ENCODE results near the gene MBTPS1.

DNA sequence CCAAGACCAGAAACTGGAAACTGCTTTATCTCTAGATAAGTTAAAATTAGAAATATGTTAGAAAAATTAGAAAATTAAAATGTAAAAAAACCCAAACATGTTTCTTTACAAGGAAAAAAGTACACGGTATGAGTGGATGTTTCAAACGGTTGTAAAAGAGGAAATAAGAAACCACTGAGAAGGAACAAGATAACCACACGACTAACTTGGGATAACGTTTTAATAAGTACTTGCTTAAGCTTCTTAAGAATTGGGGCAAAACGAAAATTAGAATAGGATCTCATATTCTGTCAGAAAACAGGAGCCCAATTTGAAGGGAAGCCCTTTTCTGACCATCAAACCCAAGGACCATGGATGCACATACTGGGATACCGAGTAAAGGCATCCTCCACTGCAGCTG, 31.0 kb downstream of the MBTPS1 start:
- TF ChIP-seq, protein P1, sequence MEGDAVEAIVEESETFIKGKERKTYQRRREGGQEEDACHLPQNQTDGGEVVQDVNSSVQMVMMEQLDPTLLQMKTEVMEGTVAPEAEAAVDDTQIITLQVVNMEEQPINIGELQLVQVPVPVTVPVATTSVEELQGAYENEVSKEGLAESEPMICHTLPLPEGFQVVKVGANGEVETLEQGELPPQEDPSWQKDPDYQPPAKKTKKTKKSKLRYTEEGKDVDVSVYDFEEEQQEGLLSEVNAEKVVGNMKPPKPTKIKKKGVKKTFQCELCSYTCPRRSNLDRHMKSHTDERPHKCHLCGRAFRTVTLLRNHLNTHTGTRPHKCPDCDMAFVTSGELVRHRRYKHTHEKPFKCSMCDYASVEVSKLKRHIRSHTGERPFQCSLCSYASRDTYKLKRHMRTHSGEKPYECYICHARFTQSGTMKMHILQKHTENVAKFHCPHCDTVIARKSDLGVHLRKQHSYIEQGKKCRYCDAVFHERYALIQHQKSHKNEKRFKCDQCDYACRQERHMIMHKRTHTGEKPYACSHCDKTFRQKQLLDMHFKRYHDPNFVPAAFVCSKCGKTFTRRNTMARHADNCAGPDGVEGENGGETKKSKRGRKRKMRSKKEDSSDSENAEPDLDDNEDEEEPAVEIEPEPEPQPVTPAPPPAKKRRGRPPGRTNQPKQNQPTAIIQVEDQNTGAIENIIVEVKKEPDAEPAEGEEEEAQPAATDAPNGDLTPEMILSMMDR (IDR thresholded peaks at IDR 0.05) = no peak
- TF ChIP-seq, protein P2, sequence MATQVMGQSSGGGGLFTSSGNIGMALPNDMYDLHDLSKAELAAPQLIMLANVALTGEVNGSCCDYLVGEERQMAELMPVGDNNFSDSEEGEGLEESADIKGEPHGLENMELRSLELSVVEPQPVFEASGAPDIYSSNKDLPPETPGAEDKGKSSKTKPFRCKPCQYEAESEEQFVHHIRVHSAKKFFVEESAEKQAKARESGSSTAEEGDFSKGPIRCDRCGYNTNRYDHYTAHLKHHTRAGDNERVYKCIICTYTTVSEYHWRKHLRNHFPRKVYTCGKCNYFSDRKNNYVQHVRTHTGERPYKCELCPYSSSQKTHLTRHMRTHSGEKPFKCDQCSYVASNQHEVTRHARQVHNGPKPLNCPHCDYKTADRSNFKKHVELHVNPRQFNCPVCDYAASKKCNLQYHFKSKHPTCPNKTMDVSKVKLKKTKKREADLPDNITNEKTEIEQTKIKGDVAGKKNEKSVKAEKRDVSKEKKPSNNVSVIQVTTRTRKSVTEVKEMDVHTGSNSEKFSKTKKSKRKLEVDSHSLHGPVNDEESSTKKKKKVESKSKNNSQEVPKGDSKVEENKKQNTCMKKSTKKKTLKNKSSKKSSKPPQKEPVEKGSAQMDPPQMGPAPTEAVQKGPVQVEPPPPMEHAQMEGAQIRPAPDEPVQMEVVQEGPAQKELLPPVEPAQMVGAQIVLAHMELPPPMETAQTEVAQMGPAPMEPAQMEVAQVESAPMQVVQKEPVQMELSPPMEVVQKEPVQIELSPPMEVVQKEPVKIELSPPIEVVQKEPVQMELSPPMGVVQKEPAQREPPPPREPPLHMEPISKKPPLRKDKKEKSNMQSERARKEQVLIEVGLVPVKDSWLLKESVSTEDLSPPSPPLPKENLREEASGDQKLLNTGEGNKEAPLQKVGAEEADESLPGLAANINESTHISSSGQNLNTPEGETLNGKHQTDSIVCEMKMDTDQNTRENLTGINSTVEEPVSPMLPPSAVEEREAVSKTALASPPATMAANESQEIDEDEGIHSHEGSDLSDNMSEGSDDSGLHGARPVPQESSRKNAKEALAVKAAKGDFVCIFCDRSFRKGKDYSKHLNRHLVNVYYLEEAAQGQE (IDR thresholded peaks at IDR 0.05) = no peak
- TF ChIP-seq POLR2A (IDR thresholded peaks at IDR 0.05; ENCODE audit: low read length) = no peak
- TF ChIP-seq NR3C1 (IDR thresholded peaks at IDR 0.05) = no peak
- TF ChIP-seq, protein P3, sequence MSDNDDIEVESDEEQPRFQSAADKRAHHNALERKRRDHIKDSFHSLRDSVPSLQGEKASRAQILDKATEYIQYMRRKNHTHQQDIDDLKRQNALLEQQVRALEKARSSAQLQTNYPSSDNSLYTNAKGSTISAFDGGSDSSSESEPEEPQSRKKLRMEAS (IDR thresholded peaks at IDR 0.05) = no peak
- no peak for TF ChIP-seq MAZ (IDR thresholded peaks at IDR 0.05; ENCODE audit: borderline replicate concordance, low read depth, low read length)
- TF ChIP-seq POLR2AphosphoS2 (conservative IDR thresholded peaks at IDR 0.05; ENCODE audit: low read length) = no peak
- no peak for TF ChIP-seq ESRRA (IDR thresholded peaks at IDR 0.05; ENCODE audit: borderline replicate concordance, low read length)
- TF ChIP-seq ZC3H11A (IDR thresholded peaks at IDR 0.05) = no peak
- TF ChIP-seq SMC3 (IDR thresholded peaks at IDR 0.05) = no peak
